ENCODE measurements around the gene WIF1.

Gene WIF1

GRCh38 chr12:65121049-65121955 lies at the start of gene WIF1:
Gene WIF1, minus strand, starts transcription at chr12:65121305. Its CDS starts 114 bp downstream, at chr12:65121191.
- DNase-seq (ENCODE audit: low spot score in 2 of 2), result peak; percentile 34 to 46
- H3K27ac Mint-ChIP-seq, result no peak within 1 kb of the TSS
- no peaks in the 10 kb centered on the region for H3K9me3 Mint-ChIP-seq

GRCh38 chr12:65170209-65170881 lies 49.2 kb upstream of the WIF1 start:
- DNase-seq (ENCODE audit: low spot score in 2 of 2) (peak; percentile 33 to 60), ATAC-seq (ENCODE audit: low read depth) (peak; percentile 25)
- H3K27me3 Mint-ChIP-seq, result peaks cover 3% of the 10 kb centered on the region
- H3K27ac Mint-ChIP-seq, result peak overlapping the region; percentile 99
- peak overlapping the region; percentile 98 for H3K4me3 Mint-ChIP-seq
- H3K9me3 Mint-ChIP-seq, result no peaks in the 10 kb centered on the region
- H3K36me3 Mint-ChIP-seq, result no peaks in the 10 kb centered on the region
- H3K4me1 Mint-ChIP-seq, result peaks cover 18% of the 10 kb centered on the region

More at GRCh38 chr12:65121049-65121955, at the start of gene WIF1:
- H3K4me3 Mint-ChIP-seq, result peak within 1 kb of the TSS; percentile 68
- no peaks in the 10 kb centered on the region for H3K36me3 Mint-ChIP-seq
- H3K4me1 Mint-ChIP-seq, result no peaks in the 10 kb centered on the region
- H3K27me3 Mint-ChIP-seq, result peaks cover 14% of the 10 kb centered on the region
- ATAC-seq (ENCODE audit: low read depth), result peak; percentile 75

DNA sequence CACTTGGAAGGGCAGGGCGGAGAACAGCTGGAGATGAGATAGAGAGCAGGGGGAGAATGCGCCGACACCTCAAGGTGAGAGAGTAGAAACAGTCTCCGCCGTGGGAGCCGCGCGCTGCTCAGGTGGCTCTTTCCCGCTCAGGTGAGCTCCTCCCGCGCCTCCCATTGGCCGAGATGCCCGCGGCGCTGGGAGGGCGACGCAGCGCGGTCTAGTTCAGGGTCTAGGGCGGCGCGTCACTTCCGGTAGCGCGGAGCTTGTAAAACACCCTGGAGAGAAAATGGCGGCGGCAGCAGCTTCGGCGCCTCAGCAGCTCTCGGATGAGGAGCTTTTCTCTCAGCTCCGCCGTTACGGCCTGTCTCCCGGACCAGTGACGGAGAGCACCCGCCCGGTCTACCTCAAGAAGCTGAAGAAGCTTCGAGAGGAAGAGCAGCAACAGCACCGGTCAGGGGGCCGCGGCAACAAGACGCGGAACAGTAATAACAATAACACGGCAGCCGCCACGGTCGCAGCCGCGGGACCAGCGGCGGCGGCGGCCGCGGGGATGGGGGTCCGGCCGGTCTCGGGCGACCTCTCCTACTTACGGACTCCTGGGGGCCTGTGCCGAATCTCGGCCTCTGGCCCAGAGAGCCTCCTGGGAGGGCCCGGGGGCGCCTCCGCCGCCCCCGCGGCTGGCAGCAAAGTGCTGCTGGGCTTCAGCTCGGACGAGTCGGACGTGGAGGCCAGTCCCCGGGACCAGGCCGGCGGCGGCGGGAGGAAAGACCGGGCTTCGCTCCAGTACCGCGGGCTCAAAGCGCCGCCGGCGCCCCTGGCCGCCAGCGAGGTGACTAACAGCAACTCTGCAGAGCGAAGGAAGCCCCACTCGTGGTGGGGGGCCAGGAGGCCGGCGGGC lies 48.5 kb upstream of the WIF1 start, which contains the start of gene LEMD3:
Gene LEMD3 (plus strand): TSS at position 264 of the 889 bp plus-strand sequence. CDS start 14 bp downstream, at position 278.
- Mint-ChIP-seq H3K4me1 (peaks cover 18% of the 10 kb centered on the region), H3K27me3 (peaks cover 3% of the 10 kb centered on the region), H3K4me3 (peak within 1 kb of the TSS; percentile 98), H3K27ac (peak within 1 kb of the TSS; percentile 99), H3K36me3 (no peaks in the 10 kb centered on the region), H3K9me3 (no peaks in the 10 kb centered on the region)
- DNase-seq (ENCODE audit: low spot score in 2 of 2), result peak; percentile 83 to 90
- ATAC-seq (ENCODE audit: low read depth), result peak; percentile 93

GRCh38 chr12:65168681-65169319 lies 47.7 kb upstream of the WIF1 start:
- H3K36me3 Mint-ChIP-seq, result no peaks in the 10 kb centered on the region
- ATAC-seq (ENCODE audit: low read depth) (peak; percentile 14), DNase-seq (ENCODE audit: low spot score in 2 of 2) (peak in 1 of 2 donors; percentile 5)
- H3K4me3 Mint-ChIP-seq, result peak overlapping the region; percentile 98
- H3K4me1 Mint-ChIP-seq, result peaks cover 19% of the 10 kb centered on the region
- peaks cover 3% of the 10 kb centered on the region for H3K27me3 Mint-ChIP-seq
- H3K9me3 Mint-ChIP-seq, result no peaks in the 10 kb centered on the region
- H3K27ac Mint-ChIP-seq, result peak overlapping the region; percentile 99

DNA sequence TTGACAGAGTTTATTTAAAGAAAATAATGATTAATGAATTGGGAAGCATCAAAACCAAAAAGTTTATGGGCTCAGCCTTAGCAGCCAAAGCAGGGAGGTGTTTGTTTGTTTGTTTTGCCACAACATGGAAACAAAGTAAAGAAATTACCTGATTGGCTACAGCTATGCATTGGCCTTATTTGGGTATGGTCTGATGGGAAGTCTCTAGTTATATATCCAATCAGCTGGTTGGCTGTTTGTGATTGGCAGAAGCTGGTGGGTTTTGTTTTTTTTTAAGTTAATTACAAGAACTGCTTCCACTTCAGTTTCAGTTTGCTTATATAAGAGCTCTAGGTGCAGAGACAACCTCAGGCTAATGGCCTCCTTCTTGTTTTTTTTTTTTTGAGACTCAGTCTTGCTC lies 43.7 kb upstream of the WIF1 start:
- Mint-ChIP-seq H3K9me3 (no peaks in the 10 kb centered on the region), H3K27me3 (peaks cover 8% of the 10 kb centered on the region), H3K4me3 (no peak overlapping the region), H3K27ac (no peak overlapping the region), H3K4me1 (peaks cover 2% of the 10 kb centered on the region), H3K36me3 (no peaks in the 10 kb centered on the region)
- DNase-seq (ENCODE audit: low spot score in 2 of 2) (no peak), ATAC-seq (ENCODE audit: low read depth) (no peak)

DNA sequence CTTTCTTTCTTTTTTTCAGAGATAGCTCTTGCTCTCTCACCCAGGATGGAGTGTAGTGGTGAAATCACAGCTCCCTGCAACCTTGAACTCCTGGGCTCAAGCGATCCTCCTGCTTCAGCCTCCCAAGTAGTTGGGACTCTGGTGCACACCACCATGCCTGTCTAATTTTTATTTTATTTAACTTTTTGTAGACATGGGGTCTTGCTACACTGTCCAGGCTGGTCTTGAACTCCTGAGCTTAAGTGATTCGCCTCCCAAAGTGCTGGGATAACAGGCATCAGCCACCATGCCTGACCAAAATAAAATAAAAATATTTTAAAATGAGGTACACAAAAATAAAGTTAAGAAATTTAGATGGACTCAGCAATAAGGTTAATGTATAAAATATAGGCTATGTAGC lies 43.1 kb upstream of the WIF1 start:
- DNase-seq (ENCODE audit: low spot score in 2 of 2), result no peak
- ATAC-seq (ENCODE audit: low read depth), result no peak
- Mint-ChIP-seq H3K9me3 (no peaks in the 10 kb centered on the region), H3K4me3 (no peak overlapping the region), H3K4me1 (peaks cover 2% of the 10 kb centered on the region), H3K27me3 (peaks cover 8% of the 10 kb centered on the region), H3K36me3 (no peaks in the 10 kb centered on the region), H3K27ac (no peak overlapping the region)

DNA sequence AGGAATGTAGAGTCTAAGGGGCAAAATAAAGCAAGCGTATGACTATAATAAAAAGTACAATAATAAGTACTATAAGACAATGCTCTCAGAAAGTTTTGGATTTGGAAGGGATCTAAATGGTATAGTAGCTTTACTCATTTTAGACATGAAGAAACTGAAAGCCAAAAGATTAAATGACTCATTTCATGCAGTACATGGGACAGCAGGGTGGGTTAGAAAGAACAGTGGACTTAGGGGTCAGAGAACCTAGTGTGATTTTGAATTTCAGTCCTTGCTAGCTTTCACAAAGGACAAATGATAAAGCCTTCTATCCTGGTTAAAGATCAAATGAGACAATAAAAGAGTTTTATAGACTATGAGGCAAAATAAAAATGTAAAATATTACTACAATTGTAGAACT lies 41.5 kb upstream of the WIF1 start:
- peaks cover 2% of the 10 kb centered on the region for H3K4me1 Mint-ChIP-seq
- no peak overlapping the region for H3K4me3 Mint-ChIP-seq
- peaks cover 8% of the 10 kb centered on the region for H3K27me3 Mint-ChIP-seq
- no peaks in the 10 kb centered on the region for H3K36me3 Mint-ChIP-seq
- DNase-seq (ENCODE audit: low spot score in 2 of 2) (no peak), ATAC-seq (ENCODE audit: low read depth) (no peak)
- no peaks in the 10 kb centered on the region for H3K9me3 Mint-ChIP-seq
- H3K27ac Mint-ChIP-seq, result no peak overlapping the region

DNA sequence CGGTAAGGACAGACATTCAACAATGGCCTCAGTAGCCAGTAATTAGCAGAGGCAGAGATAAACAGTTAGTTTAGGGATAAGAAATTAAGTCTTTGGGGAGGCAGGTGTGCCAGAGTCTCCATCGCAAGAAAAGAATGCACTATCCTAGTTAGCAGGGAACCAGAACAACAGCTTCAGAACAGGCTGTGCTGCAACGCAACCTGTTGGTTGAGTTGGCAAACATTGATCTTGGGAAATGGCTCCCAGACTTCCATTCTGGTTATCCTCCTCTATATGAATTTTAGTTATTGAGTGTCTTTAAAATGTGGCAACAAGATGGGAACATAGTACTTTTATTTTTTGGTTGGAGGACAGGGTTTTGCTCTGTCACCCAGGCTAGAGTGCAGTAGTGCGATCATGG lies 36.0 kb upstream of the WIF1 start:
- H3K36me3 Mint-ChIP-seq, result no peaks in the 10 kb centered on the region
- peaks cover 9% of the 10 kb centered on the region for H3K4me1 Mint-ChIP-seq
- DNase-seq (ENCODE audit: low spot score in 2 of 2) (no peak), ATAC-seq (ENCODE audit: low read depth) (no peak)
- H3K4me3 Mint-ChIP-seq, result peak overlapping the region; percentile 33
- H3K27me3 Mint-ChIP-seq, result peaks cover 5% of the 10 kb centered on the region
- H3K27ac Mint-ChIP-seq, result no peak overlapping the region
- H3K9me3 Mint-ChIP-seq, result no peaks in the 10 kb centered on the region

GRCh38 chr12:65156366-65156841 lies 35.3 kb upstream of the WIF1 start:
- Mint-ChIP-seq H3K36me3 (no peaks in the 10 kb centered on the region), H3K27me3 (peaks cover 5% of the 10 kb centered on the region), H3K4me3 (peak overlapping the region; percentile 33), H3K4me1 (peaks cover 9% of the 10 kb centered on the region), H3K27ac (peak overlapping the region; percentile 33), H3K9me3 (no peaks in the 10 kb centered on the region)
- DNase-seq (ENCODE audit: low spot score in 2 of 2) (peak in 1 of 2 donors; percentile 6), ATAC-seq (ENCODE audit: low read depth) (peak; percentile 81)

GRCh38 chr12:65155784-65156183 lies 34.7 kb upstream of the WIF1 start:
- peak; percentile 45 for ATAC-seq (ENCODE audit: low read depth)
- Mint-ChIP-seq H3K27me3 (peaks cover 5% of the 10 kb centered on the region), H3K4me3 (no peak overlapping the region), H3K36me3 (no peaks in the 10 kb centered on the region), H3K9me3 (no peaks in the 10 kb centered on the region), H3K4me1 (peaks cover 9% of the 10 kb centered on the region), H3K27ac (no peak overlapping the region)
- DNase-seq (ENCODE audit: low spot score in 2 of 2), result no peak

DNA sequence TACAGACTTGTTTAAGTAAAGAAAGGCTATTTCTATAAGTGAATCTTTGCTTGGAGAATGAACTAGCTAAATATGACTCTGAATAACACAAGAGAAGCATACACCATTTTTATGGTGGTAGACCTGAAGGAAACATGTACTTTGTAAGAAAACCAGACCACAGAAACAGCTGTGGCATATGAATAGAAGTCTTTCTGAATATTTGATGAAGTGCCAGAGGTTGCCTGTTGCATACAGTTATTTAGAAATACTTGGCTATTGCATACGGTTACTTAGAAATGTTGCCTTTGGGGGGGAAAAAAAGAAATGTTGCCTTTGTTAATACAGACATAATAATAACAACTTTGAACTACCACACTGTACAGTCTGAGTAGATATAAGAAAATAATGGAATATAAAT lies 31.5 kb upstream of the WIF1 start:
- H3K4me1 Mint-ChIP-seq, result peaks cover 9% of the 10 kb centered on the region
- H3K27ac Mint-ChIP-seq, result no peak overlapping the region
- no peaks in the 10 kb centered on the region for H3K9me3 Mint-ChIP-seq
- DNase-seq (ENCODE audit: low spot score in 2 of 2) (no peak), ATAC-seq (ENCODE audit: low read depth) (no peak)
- H3K4me3 Mint-ChIP-seq, result no peak overlapping the region
- peaks cover 2% of the 10 kb centered on the region for H3K27me3 Mint-ChIP-seq
- H3K36me3 Mint-ChIP-seq, result no peaks in the 10 kb centered on the region

- Mint-ChIP-seq H3K9me3 (no peaks in the 10 kb centered on the region), H3K36me3 (no peaks in the 10 kb centered on the region), H3K27me3 (peaks cover 2% of the 10 kb centered on the region), H3K27ac (no peak overlapping the region), H3K4me1 (peaks cover 9% of the 10 kb centered on the region), H3K4me3 (no peak overlapping the region)
- DNase-seq (ENCODE audit: low spot score in 2 of 2) (no peak), ATAC-seq (ENCODE audit: low read depth) (no peak)
Measured at GRCh38 chr12:65152012-65152411, 30.9 kb upstream of the WIF1 start.

GRCh38 chr12:65147312-65147905 lies 26.3 kb upstream of the WIF1 start:
- H3K4me3 Mint-ChIP-seq, result no peak overlapping the region
- no peaks in the 10 kb centered on the region for H3K9me3 Mint-ChIP-seq

More at GRCh38 chr12:65147312-65147905, 26.3 kb upstream of the WIF1 start:
- no peaks in the 10 kb centered on the region for H3K36me3 Mint-ChIP-seq
- H3K27ac Mint-ChIP-seq, result no peak overlapping the region
- H3K4me1 Mint-ChIP-seq, result no peaks in the 10 kb centered on the region
- peaks cover 5% of the 10 kb centered on the region for H3K27me3 Mint-ChIP-seq
- DNase-seq (ENCODE audit: low spot score in 2 of 2) (no peak), ATAC-seq (ENCODE audit: low read depth) (no peak)
